Tongue (tissue), 2 donors: Measurements from ENCODE around the gene CBX4. TPM values are rescaled to one million over a fixed set of nuclear protein-coding genes. Genes with fewer than 3 reads are reported as not detected.

Experiments
- DNase-seq: peaks from one replicate; pipeline ENCODE4 v3.0.0-alpha.2; 2015
- total RNA-seq: library from RNA; depleted of rRNA; stranded (reverse); fragments of >200 nt; gene quantifications from one replicate; pipeline ENCODE4 v1.2.3, GENCODE V29; 2014

CBX4 gene
- total RNA-seq, 1 donor from 2014 or later = 9.7 TPM

GRCh38 chr17:79785900-79786810 is 53.1 kb downstream of the CBX4 start:
- DNase-seq = no peak

- DNase-seq = no peak
Measured at GRCh38 chr17:79785017-79785899, 54.0 kb downstream of the CBX4 start.

- no peak for DNase-seq
Measured at GRCh38 chr17:79784353-79785016, 54.8 kb downstream of the CBX4 start.

- DNase-seq = no peak
Measured at GRCh38 chr17:79783891-79784290, 55.3 kb downstream of the CBX4 start.

Other genes with a start within 250 kb of the CBX4 start
- gene RBFOX3, start 228.4 kb downstream of the CBX4 start, total RNA-seq = not detected
- gene ENPP7, start 108.5 kb downstream of the CBX4 start, total RNA-seq = not detected
- gene CBX2, start 61.3 kb downstream of the CBX4 start, total RNA-seq = 7.0 TPM
- 6.5 TPM for gene CBX8, start 42.4 kb downstream of the CBX4 start, total RNA-seq
- 23.3 TPM for gene TBC1D16, start 196.4 kb upstream of the CBX4 start, total RNA-seq
- 4.5 TPM for gene CCDC40, start 197.2 kb upstream of the CBX4 start, total RNA-seq